Measurements from ENCODE around the gene SMC6. TPM values are rescaled to one million over a fixed set of nuclear protein-coding genes. Genes with fewer than 3 reads are reported as not detected.

The SMC6 gene
- total RNA-seq, 2 donors from 2014 or later: 6.1 to 12.2 TPM

- peaks cover 0 to 18% of the 10 kb centered on the region in 2 donors for H3K4me1 ChIP-seq
- TF ChIP-seq, protein P1, sequence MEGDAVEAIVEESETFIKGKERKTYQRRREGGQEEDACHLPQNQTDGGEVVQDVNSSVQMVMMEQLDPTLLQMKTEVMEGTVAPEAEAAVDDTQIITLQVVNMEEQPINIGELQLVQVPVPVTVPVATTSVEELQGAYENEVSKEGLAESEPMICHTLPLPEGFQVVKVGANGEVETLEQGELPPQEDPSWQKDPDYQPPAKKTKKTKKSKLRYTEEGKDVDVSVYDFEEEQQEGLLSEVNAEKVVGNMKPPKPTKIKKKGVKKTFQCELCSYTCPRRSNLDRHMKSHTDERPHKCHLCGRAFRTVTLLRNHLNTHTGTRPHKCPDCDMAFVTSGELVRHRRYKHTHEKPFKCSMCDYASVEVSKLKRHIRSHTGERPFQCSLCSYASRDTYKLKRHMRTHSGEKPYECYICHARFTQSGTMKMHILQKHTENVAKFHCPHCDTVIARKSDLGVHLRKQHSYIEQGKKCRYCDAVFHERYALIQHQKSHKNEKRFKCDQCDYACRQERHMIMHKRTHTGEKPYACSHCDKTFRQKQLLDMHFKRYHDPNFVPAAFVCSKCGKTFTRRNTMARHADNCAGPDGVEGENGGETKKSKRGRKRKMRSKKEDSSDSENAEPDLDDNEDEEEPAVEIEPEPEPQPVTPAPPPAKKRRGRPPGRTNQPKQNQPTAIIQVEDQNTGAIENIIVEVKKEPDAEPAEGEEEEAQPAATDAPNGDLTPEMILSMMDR (IDR thresholded peaks at IDR 0.05): no peak
- H3K27me3 ChIP-seq: no peaks in the 10 kb centered on the region
- H3K4me3 ChIP-seq: no peak overlapping the region
- H3K36me3 ChIP-seq: no peaks in the 10 kb centered on the region
- H3K27ac ChIP-seq: no peak overlapping the region
- H3K9me3 ChIP-seq: no peaks in the 10 kb centered on the region
- DNase-seq (ENCODE audit: low spot score): no peak
Measured at GRCh38 chr2:17617955-17618354, 135.7 kb downstream of the SMC6 start.

- no peaks in the 10 kb centered on the region for H3K27me3 ChIP-seq
- DNase-seq (ENCODE audit: low spot score): no peak
- H3K27ac ChIP-seq: no peak overlapping the region
- peaks cover 0 to 18% of the 10 kb centered on the region in 2 donors for H3K4me1 ChIP-seq
- no peak overlapping the region for H3K4me3 ChIP-seq
- TF ChIP-seq, protein P1 (IDR thresholded peaks at IDR 0.05): no peak
- H3K9me3 ChIP-seq: no peaks in the 10 kb centered on the region
- H3K36me3 ChIP-seq: no peaks in the 10 kb centered on the region
Measured at GRCh38 chr2:17617516-17617915, 136.1 kb downstream of the SMC6 start.

DNA sequence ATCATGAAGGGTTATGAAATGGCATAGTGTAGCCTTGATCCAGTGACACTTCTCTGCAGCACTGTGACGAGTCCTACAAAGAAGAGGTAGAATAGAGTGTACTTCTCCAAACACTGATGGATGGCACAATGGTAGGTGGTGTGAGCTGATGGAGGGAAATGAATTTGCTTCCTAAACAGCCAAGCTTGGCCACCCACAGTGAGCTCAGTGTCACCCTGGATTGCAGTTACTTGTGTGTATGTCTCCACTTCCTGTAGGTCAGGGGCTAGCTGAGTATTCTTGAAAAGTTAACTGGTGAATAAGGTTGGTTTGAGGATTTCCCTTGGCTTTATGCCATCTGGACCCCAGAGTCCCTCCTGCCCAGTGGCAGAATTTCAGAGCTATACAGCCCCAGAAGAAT is 137.2 kb downstream of the SMC6 start:
- Histone ChIP-seq H3K9me3 (no peaks in the 10 kb centered on the region), H3K27ac (no peak overlapping the region), H3K4me3 (no peak overlapping the region), H3K4me1 (peaks cover 0 to 18% of the 10 kb centered on the region in 2 donors), H3K36me3 (no peaks in the 10 kb centered on the region), H3K27me3 (no peaks in the 10 kb centered on the region)
- no peak for DNase-seq (ENCODE audit: low spot score)
- TF ChIP-seq, protein P1 (IDR thresholded peaks at IDR 0.05): no peak

- Histone ChIP-seq H3K4me3 (no peak overlapping the region), H3K9me3 (no peaks in the 10 kb centered on the region), H3K4me1 (peaks cover 0 to 22% of the 10 kb centered on the region in 2 donors), H3K36me3 (no peaks in the 10 kb centered on the region), H3K27me3 (no peaks in the 10 kb centered on the region), H3K27ac (no peak overlapping the region)
- no peak for DNase-seq (ENCODE audit: low spot score)
- TF ChIP-seq, protein P1 (IDR thresholded peaks at IDR 0.05): no peak
Measured at GRCh38 chr2:17615728-17616351, 137.8 kb downstream of the SMC6 start.

DNA sequence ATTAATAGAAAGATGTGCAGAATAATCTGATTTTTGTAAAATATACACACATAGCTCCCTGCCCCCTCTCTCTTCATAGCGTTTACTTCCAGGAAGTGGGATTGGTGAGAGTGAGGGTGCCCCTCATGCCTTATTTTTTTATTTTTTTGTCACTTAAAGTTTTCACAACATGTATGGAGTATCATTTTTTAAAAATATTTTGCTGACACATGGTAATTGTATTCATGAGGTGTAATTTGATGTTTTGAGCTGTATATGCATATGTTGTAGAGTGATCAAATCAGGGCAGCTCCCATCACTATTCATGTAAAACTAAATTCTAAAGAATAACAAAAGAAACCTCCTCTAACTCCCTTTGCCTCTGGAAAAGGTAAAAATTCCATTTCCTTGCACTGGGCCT is 138.5 kb downstream of the SMC6 start:
- Histone ChIP-seq H3K27ac (no peak overlapping the region), H3K9me3 (no peaks in the 10 kb centered on the region)
- DNase-seq (ENCODE audit: low spot score): no peak

More for the DNA sequence above, 138.5 kb downstream of the SMC6 start:
- H3K4me3 ChIP-seq: no peak overlapping the region
- peaks cover 0 to 24% of the 10 kb centered on the region in 2 donors for H3K4me1 ChIP-seq
- no peaks in the 10 kb centered on the region for H3K36me3 ChIP-seq
- TF ChIP-seq, protein P1 (IDR thresholded peaks at IDR 0.05): no peak
- H3K27me3 ChIP-seq: no peaks in the 10 kb centered on the region
